GM23248 (cell line): ENCODE results near the gene ATP1A3. TPM values are rescaled to one million over a fixed set of nuclear protein-coding genes. Genes with fewer than 3 reads are reported as not detected.

Source experiments
- DNase-seq: peaks from one replicate; pipeline ENCODE4 v3.0.0-alpha.2; 2015
- H2AFZ ChIP-seq: fragments of 200-600 bp; sonication (generic); 2 replicates; pipeline ENCODE4 v1.6.1; 2016; ENCODE audit warnings: antibody characterized with exemption
- H3F3A ChIP-seq: fragments of 200-600 bp; sonication (generic); 2 replicates; pipeline ENCODE4 v1.6.1; 2016; ENCODE audit warnings: mild to moderate bottlenecking, antibody characterized with exemption, mixed run types; ENCODE audit not compliant: insufficient read depth
- H3K27ac ChIP-seq: fragments of 200-600 bp; sonication (generic); 2 replicates; pipeline ENCODE4 v1.5.1; 2016; ENCODE audit warnings: mild to moderate bottlenecking
- H3K27me3 ChIP-seq: fragments of 200-600 bp; sonication (generic); replicated peaks from 2 replicates; pipeline ENCODE4 v1.6.1; 2016; ENCODE audit warnings: mild to moderate bottlenecking; ENCODE audit not compliant: insufficient read depth
- H3K36me3 ChIP-seq: fragments of 200-600 bp; sonication (generic); 2 replicates; pipeline ENCODE4 v1.6.1; 2016; ENCODE audit warnings: low read depth, mild to moderate bottlenecking
- H3K4me1 ChIP-seq: fragments of 200-600 bp; sonication (generic); 2 replicates; pipeline ENCODE4 v1.6.1; 2016; ENCODE audit warnings: mild to moderate bottlenecking; ENCODE audit not compliant: insufficient read depth
- H3K4me2 ChIP-seq: fragments of 200-600 bp; sonication (generic); one replicate; pipeline ENCODE4 v1.6.1; 2016; ENCODE audit warnings: mild to moderate bottlenecking; ENCODE audit not compliant: unreplicated experiment
- H3K4me3 ChIP-seq: fragments of 200-600 bp; sonication (generic); 2 replicates; pipeline ENCODE4 v1.5.1; 2016; ENCODE audit warnings: mild to moderate bottlenecking
- H3K79me2 ChIP-seq: fragments of 200-600 bp; sonication (generic); 2 replicates; pipeline ENCODE4 v1.6.1; 2016; ENCODE audit warnings: mild to moderate bottlenecking; ENCODE audit not compliant: insufficient read depth
- H3K9ac ChIP-seq: fragments of 200-600 bp; sonication (generic); 2 replicates; pipeline ENCODE4 v1.6.1; 2016; ENCODE audit warnings: mild to moderate bottlenecking
- H3K9me2 ChIP-seq: fragments of 200-600 bp; sonication (generic); 2 replicates; pipeline ENCODE4 v1.6.1; 2016; ENCODE audit warnings: mixed run types, mild to moderate bottlenecking, moderate library complexity; ENCODE audit not compliant: insufficient read depth
- H3K9me3 ChIP-seq: fragments of 200-600 bp; sonication (generic); one replicate; pipeline ENCODE4 v1.6.1; 2017; ENCODE audit warnings: low read depth
- H4K20me1 ChIP-seq: fragments of 200-600 bp; sonication (generic); 2 replicates; pipeline ENCODE4 v1.6.0; 2016; ENCODE audit not compliant: insufficient read depth
- EZH2 ChIP-seq: fragments of 200-600 bp; sonication (generic); IDR thresholded peaks from 2 replicates; pipeline ENCODE4 v1.6.1; 2018; ENCODE audit warnings: antibody characterized with exemption, mild to moderate bottlenecking; ENCODE audit not compliant: insufficient read depth, poor library complexity, severe bottlenecking
- EZH2phosphoT487 ChIP-seq: fragments of 200-600 bp; sonication (generic); IDR thresholded peaks from 2 replicates; pipeline ENCODE4 v1.6.1; 2018; ENCODE audit warnings: antibody characterized with exemption, moderate library complexity, mild to moderate bottlenecking, low read depth; ENCODE audit not compliant: insufficient read depth
- WGBS, 2 experiments: methylation state at CpG; one replicate each; pipeline ENCODE4 v1.1.6; 2015 to 2017; ENCODE audit warnings: low lambda C conversion rate in 2 of 2, low coverage in 1 of 2; ENCODE audit errors: missing lambda C conversion rate in 2 of 2; 5-methylcytosine and 5-hydroxymethylcytosine counted together
- in situ Hi-C: fragments of 300-500 bp; cut with MboI; formaldehyde crosslinking; loops from 2 replicates; pipeline ENCODE4 v1.15.0; 2020
- polyA plus RNA-seq: library from polyadenylated mRNA; unstranded; fragments of >200 nt; fragmentation: Nextera tagmentation; extraction: Ambion mirVana; gene quantifications from 2 replicates; pipeline ENCODE4 v1.2.1, GENCODE V29; 2016
- total RNA-seq: library from RNA; depleted of rRNA; stranded (reverse); fragments of >200 nt; shearing (Covaris generic); gene quantifications from 2 replicates; pipeline ENCODE4 v1.2.3, GENCODE V29; 2014

ATP1A3 gene
- total and polyA plus RNA-seq, 2 experiments from 2014 or later: 0.11 to 0.36 TPM

- H2AFZ ChIP-seq: no peak overlapping the region
- WGBS, 2 experiments: 72 to 77% methylated on average over 13 to 14 of the region's 15 CpGs
- no peaks in the 10 kb centered on the region for H3K36me3 ChIP-seq
- TF ChIP-seq EZH2 (no peak), EZH2phosphoT487 (no peak)
- no peak overlapping the region for H3K9ac ChIP-seq
- no peaks in the 10 kb centered on the region for H4K20me1 ChIP-seq
- H3K27ac ChIP-seq: no peak overlapping the region
- H3F3A ChIP-seq: no peaks in the 10 kb centered on the region
- H3K27me3 ChIP-seq: 0 out of 2 replicates have a peak, but pooled peaks cover 19% of the 10 kb centered on the region
- H3K9me2 ChIP-seq: no peaks in the 10 kb centered on the region
- in situ Hi-C loops: no loop called here
- H3K9me3 ChIP-seq: no peaks in the 10 kb centered on the region
- H3K79me2 ChIP-seq: no peaks in the 10 kb centered on the region
- H3K4me2 ChIP-seq: no peak overlapping the region
- no peak for DNase-seq
- H3K4me3 ChIP-seq: no peak overlapping the region
- peaks cover 7% of the 10 kb centered on the region for H3K4me1 ChIP-seq
Observed at GRCh38 chr19:41936961-41937360, 57.1 kb downstream of the ATP1A3 start.

- H3F3A ChIP-seq: no peaks in the 10 kb centered on the region
- H3K4me1 ChIP-seq: peaks cover 7% of the 10 kb centered on the region
- no peaks in the 10 kb centered on the region for H3K9me3 ChIP-seq
- peaks cover 25% of the 10 kb centered on the region for H3K27me3 ChIP-seq
- H3K9me2 ChIP-seq: no peaks in the 10 kb centered on the region
- in situ Hi-C loops: no loop called here
- WGBS, 2 experiments: 42 to 44% methylated on average over 8 of the region's 8 CpGs
- H3K4me2 ChIP-seq: peak overlapping the region; percentile 36
- H2AFZ ChIP-seq: peak overlapping the region; percentile 25; the same call in 1 of the 2 replicates
- peak overlapping the region; percentile 18; the same call in 1 of the 2 replicates for H3K9ac ChIP-seq
- TF ChIP-seq EZH2 (no peak), EZH2phosphoT487 (no peak)
- no peaks in the 10 kb centered on the region for H4K20me1 ChIP-seq
- no peaks in the 10 kb centered on the region for H3K79me2 ChIP-seq
- peak; percentile 75 for DNase-seq
- H3K4me3 ChIP-seq: no peak overlapping the region
- no peaks in the 10 kb centered on the region for H3K36me3 ChIP-seq
- no peak overlapping the region for H3K27ac ChIP-seq
Observed at GRCh38 chr19:41936416-41936850, 57.6 kb downstream of the ATP1A3 start.

DNA sequence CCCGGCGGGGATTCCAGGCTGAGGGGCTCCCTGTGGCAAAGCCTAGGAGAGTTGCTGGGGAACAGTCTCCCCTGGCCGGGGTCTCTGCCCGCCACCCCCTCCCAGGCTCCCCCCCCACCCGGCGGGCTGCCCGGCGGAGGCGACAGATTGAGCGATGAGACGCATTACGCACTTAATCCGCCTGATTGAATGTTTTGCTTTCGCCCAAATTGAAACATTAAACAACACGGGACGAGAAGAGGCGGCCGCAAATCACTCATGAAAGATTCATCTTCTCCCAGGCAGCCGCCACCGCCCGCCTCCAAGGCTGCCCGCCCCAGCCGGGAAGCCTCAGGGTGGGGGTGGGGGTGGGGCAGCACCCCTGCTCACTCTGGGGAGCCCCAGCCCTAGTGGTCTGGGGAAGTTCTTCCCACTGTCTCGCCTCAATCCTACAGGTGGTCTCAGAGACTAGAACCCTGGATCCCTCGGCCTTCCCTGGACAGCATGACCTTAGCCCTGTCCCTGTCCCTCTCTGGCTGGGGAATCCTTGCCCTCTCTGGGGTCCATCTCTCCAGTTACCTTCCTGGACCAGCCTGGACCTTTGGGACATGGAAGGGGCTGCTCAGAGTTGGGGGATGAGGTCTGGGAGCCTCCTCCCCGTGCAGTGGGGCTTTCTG lies 58.1 kb downstream of the ATP1A3 start:
- no peaks in the 10 kb centered on the region for H3K9me3 ChIP-seq
- H3K4me3 ChIP-seq: no peak overlapping the region
- no peaks in the 10 kb centered on the region for H3F3A ChIP-seq
- peak overlapping the region; percentile 6; the same call in 1 of the 2 replicates for H3K27ac ChIP-seq
- H3K4me2 ChIP-seq: peak overlapping the region; percentile 36
- no peaks in the 10 kb centered on the region for H3K36me3 ChIP-seq
- peaks cover 30% of the 10 kb centered on the region for H3K27me3 ChIP-seq
- no peaks in the 10 kb centered on the region for H4K20me1 ChIP-seq
- H3K9me2 ChIP-seq: no peaks in the 10 kb centered on the region
- H3K9ac ChIP-seq: peak overlapping the region; percentile 18; the same call in 1 of the 2 replicates
- in situ Hi-C loops: no loop called here
- H3K79me2 ChIP-seq: no peaks in the 10 kb centered on the region
- peak overlapping the region; percentile 25; the same call in 1 of the 2 replicates for H2AFZ ChIP-seq
- H3K4me1 ChIP-seq: peaks cover 7% of the 10 kb centered on the region
- DNase-seq: peak; percentile 72
- 5 to 8% methylated on average over 11 to 26 of the region's 26 CpGs for WGBS, 2 experiments
- TF ChIP-seq EZH2 (no peak), EZH2phosphoT487 (no peak)

DNA sequence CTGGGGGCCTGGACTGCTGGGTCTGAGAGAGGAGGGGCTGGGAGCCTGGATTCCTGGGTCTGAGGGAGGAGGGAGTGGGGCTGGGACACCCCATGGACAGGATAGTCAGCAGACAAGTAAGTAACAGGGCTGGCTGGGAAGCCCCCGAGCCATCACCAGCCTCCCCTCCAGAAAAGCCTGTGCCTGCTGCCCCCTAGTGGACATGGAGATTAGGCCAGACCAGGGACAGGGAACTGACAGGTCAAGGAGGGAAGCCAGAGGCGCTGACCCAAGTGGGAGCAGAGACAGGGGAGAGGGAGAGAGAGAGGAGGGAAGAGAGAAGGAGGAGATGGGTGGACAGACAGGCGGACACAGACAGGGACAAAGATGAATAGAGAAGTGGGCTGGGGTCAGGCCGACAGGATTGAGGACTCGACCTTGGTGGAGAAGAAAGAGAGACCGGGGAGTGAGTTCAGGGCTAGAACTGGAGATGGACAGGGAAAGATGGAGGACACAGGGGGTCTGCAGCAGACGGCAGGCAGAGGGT lies 59.1 kb downstream of the ATP1A3 start:
- H3K27me3 ChIP-seq: peaks cover 40% of the 10 kb centered on the region
- no peak overlapping the region for H3K4me3 ChIP-seq
- peaks cover 7% of the 10 kb centered on the region for H3K4me1 ChIP-seq
- H3K36me3 ChIP-seq: no peaks in the 10 kb centered on the region
- no peaks in the 10 kb centered on the region for H3K79me2 ChIP-seq
- no peak overlapping the region for H3K9ac ChIP-seq
- in situ Hi-C loops: no loop called here
- H3K9me3 ChIP-seq: no peaks in the 10 kb centered on the region
- TF ChIP-seq EZH2: no peak
- no peak for TF ChIP-seq EZH2phosphoT487
- H3K9me2 ChIP-seq: no peaks in the 10 kb centered on the region
- no peak overlapping the region for H3K27ac ChIP-seq
- H3F3A ChIP-seq: no peaks in the 10 kb centered on the region
- no peak overlapping the region for H2AFZ ChIP-seq
- H4K20me1 ChIP-seq: no peaks in the 10 kb centered on the region
- WGBS, 2 experiments: 10 to 28% methylated on average over 6 to 7 of the region's 7 CpGs
- no peak overlapping the region for H3K4me2 ChIP-seq
- peak; percentile 60 for DNase-seq
